OCI-LY7 (cell line): Measurements from ENCODE around the gene TTLL1.

Source experiments
- EZH2phosphoT487 ChIP-seq: fragments of 200-600 bp; sonication (generic); IDR thresholded peaks from 2 replicates; pipeline ENCODE4 v1.6.1; 2018; ENCODE audit warnings: low read depth, borderline replicate concordance, mild to moderate bottlenecking, mixed run types, antibody characterized with exemption, low read length, moderate library complexity, mixed read lengths
- TF ChIP-seq, protein P1 (sequence below): fragments of 200-600 bp; sonication (generic); conservative IDR thresholded peaks from 2 replicates; pipeline ENCODE4 v1.5.1; 2014; ENCODE audit warnings: mild to moderate bottlenecking, antibody characterized with exemption, low read length, moderate library complexity, mixed read lengths

DNA sequence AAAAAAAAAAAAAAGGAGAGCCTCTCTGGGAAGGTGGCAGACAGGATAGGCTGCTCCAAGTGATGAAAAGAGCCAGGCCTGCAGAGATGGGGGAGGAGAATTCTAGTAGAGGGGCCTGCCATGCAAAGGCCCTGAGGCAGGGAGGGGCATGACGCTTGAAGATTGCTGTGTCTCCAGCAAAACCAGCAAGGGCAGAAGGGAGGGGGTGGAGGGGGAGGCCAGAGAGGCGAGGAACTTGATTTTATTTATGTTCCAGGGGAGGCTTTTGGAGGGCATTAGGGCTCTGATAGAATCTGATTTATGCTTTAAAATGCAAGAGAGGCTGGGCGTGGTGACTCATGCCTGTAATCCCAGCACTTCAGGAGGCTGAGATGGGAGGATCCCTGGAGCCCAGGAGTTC, 57.6 kb downstream of the TTLL1 start:
- TF ChIP-seq, protein P1, sequence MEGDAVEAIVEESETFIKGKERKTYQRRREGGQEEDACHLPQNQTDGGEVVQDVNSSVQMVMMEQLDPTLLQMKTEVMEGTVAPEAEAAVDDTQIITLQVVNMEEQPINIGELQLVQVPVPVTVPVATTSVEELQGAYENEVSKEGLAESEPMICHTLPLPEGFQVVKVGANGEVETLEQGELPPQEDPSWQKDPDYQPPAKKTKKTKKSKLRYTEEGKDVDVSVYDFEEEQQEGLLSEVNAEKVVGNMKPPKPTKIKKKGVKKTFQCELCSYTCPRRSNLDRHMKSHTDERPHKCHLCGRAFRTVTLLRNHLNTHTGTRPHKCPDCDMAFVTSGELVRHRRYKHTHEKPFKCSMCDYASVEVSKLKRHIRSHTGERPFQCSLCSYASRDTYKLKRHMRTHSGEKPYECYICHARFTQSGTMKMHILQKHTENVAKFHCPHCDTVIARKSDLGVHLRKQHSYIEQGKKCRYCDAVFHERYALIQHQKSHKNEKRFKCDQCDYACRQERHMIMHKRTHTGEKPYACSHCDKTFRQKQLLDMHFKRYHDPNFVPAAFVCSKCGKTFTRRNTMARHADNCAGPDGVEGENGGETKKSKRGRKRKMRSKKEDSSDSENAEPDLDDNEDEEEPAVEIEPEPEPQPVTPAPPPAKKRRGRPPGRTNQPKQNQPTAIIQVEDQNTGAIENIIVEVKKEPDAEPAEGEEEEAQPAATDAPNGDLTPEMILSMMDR: no peak
- TF ChIP-seq EZH2phosphoT487: no peak
